K562 (cell line): ENCODE measurements around the gene BRD3OS. TPM values are rescaled to one million over a fixed set of nuclear protein-coding genes. Genes with fewer than 3 reads are reported as not detected.

Experiments
- ATAC-seq: fragments of 200-7000 bp; cut with Tn5 transposase; 3 replicates; pipeline ENCODE4 v1.9.1; 2020; ENCODE audit warnings: moderate library complexity
- BruUV-seq: library from RNA; stranded (reverse); fragments of 400-500 nt; replicated peaks from 2 replicates; lab custom pipeline; 2021; lab: Mats Ljungman, UMichigan
- CTCF ChIA-PET: fragments of 300-600 bp; formaldehyde crosslinking; extraction: SDS; loops from one replicate; lab custom pipeline; 2021; ENCODE audit warnings: low intra/inter-chr PET ratio; lab: Yijun Ruan, JAX
- POLR2A ChIA-PET: fragments of 300-600, 350-650 bp; sonication (Branson Sonifier 250); formaldehyde crosslinking; extraction: SDS; loops from one replicate; lab custom pipeline; 2021; ENCODE audit warnings: antibody characterized with exemption, inconsistent platforms; lab: Yijun Ruan, JAX
- DNase-seq, 4 experiments: peaks; one replicate each; pipeline versions ENCODE4 v3.0.0 to v3.0.0-alpha.2; 2011 to 2018; ENCODE audit warnings: low spot score in 3 of 4, mixed read lengths in 3 of 4; ENCODE audit errors: extremely low read depth in 1 of 4
- FAIRE-seq: peaks from 2 replicates; lab custom pipeline; 2011; peaks lifted over from hg19 to GRCh38; lab: Jason Lieb, UNC
- H2AFZ ChIP-seq: 2 replicates; pipeline ENCODE4 v1.6.0; 2011; ENCODE audit warnings: low read depth, low read length, control low read depth, inconsistent platforms
- H3K27ac ChIP-seq: fragments of 200-600 bp; 3 replicates; pipeline ENCODE4 v1.8.0; 2011; ENCODE audit warnings: low read depth, mild to moderate bottlenecking, control low read depth, inconsistent platforms, low read length, moderate library complexity, mixed read lengths; ENCODE audit errors: extremely low read depth
- H3K27me3 ChIP-seq, 2 experiments: fragments of 300-600 bp in 1 of 2; 2 replicates in 1 of 2; 3 replicates in 1 of 2; pipeline versions ENCODE4 v1.6.0 to v1.8.0; 2011; ENCODE audit warnings: inconsistent platforms in 2 of 2, low read length in 2 of 2, mild to moderate bottlenecking in 1 of 2, mixed read lengths in 1 of 2, moderate library complexity in 1 of 2; ENCODE audit not compliant: control insufficient read depth in 2 of 2, insufficient read depth in 2 of 2
- H3K36me3 ChIP-seq: fragments of 300-600 bp; 3 replicates; pipeline ENCODE4 v1.8.0; 2011; ENCODE audit warnings: mild to moderate bottlenecking, low read length, inconsistent platforms; ENCODE audit not compliant: control insufficient read depth, insufficient read depth
- H3K4me1 ChIP-seq, 2 experiments: fragments of 200-600 bp in 1 of 2; replicated peaks in 1 of 2; 2 replicates in 1 of 2; 3 replicates in 1 of 2; pipeline versions ENCODE4 v1.5.1 to v1.8.0; 2011; ENCODE audit warnings: inconsistent platforms in 2 of 2, low read length in 2 of 2, mild to moderate bottlenecking in 1 of 2, mixed read lengths in 1 of 2, moderate library complexity in 1 of 2; ENCODE audit not compliant: control insufficient read depth in 2 of 2, insufficient read depth in 2 of 2
- H3K4me2 ChIP-seq: 2 replicates; pipeline ENCODE4 v1.6.1; 2011; ENCODE audit warnings: low read length, control low read depth, inconsistent platforms, mixed read lengths; ENCODE audit not compliant: insufficient read depth
- H3K4me3 ChIP-seq: fragments of 200-600 bp; sonication (generic), shearing (Covaris generic); 2 replicates; pipeline ENCODE4 v1.5.1; 2016; ENCODE audit warnings: control low read depth, inconsistent platforms
- H3K79me2 ChIP-seq: fragments of 200-600 bp; 3 replicates; pipeline ENCODE4 v1.8.0; 2011; ENCODE audit warnings: low read length, inconsistent platforms; ENCODE audit not compliant: control insufficient read depth, insufficient read depth
- H3K9ac ChIP-seq, 2 experiments: 2 replicates each; pipeline versions ENCODE4 v1.6.0 to v1.6.1; 2011; ENCODE audit warnings: low read depth in 2 of 2, low read length in 2 of 2, control low read depth in 1 of 2, inconsistent platforms in 1 of 2, mild to moderate bottlenecking in 1 of 2, mixed read lengths in 1 of 2; ENCODE audit not compliant: insufficient read depth in 1 of 2
- H3K9me1 ChIP-seq: one replicate; pipeline ENCODE4 v1.6.0; 2011; ENCODE audit warnings: inconsistent platforms, mild to moderate bottlenecking, low read length, moderate library complexity; ENCODE audit not compliant: control insufficient read depth, insufficient read depth
- H3K9me3 ChIP-seq: replicated peaks from 2 replicates; pipeline ENCODE4 v1.5.1; 2011; ENCODE audit warnings: low read depth, low read length, inconsistent platforms; ENCODE audit not compliant: control insufficient read depth, insufficient read depth
- H4K20me1 ChIP-seq: replicated peaks from 2 replicates; pipeline ENCODE4 v1.6.1; 2011; ENCODE audit warnings: low read length, inconsistent platforms, mixed read lengths; ENCODE audit not compliant: control insufficient read depth, insufficient read depth
- CBX1 ChIP-seq: sonication (generic); IDR thresholded peaks from 2 replicates; pipeline ENCODE4 v1.6.1; 2016; ENCODE audit warnings: antibody characterized with exemption, low read depth, mild to moderate bottlenecking
- CCNT2 ChIP-seq: IDR thresholded peaks from 2 replicates; pipeline ENCODE4 v1.6.1; 2011; ENCODE audit warnings: borderline replicate concordance, low read depth, mild to moderate bottlenecking, moderate library complexity, mixed read lengths, low read length; ENCODE audit not compliant: insufficient read length; ENCODE audit errors: extremely low read depth
- E2F3 ChIP-seq: fragments of 250-450 bp; sonication (Bioruptor Pico); IDR thresholded peaks from 2 replicates; pipeline ENCODE4 v1.4.0; 2020; ENCODE audit warnings: mild to moderate bottlenecking
- GATAD2B ChIP-seq: fragments of 450-650 bp; IDR thresholded peaks from 2 replicates; pipeline ENCODE4 v1.6.1; 2017; ENCODE audit warnings: mild to moderate bottlenecking, borderline replicate concordance
- HNRNPLL ChIP-seq: fragments of 200-400 bp; formaldehyde crosslinking; IDR thresholded peaks from 2 replicates; pipeline ENCODE4 v1.6.1; 2017; ENCODE audit warnings: low read length, low read depth, mild to moderate bottlenecking; ENCODE audit not compliant: poor library complexity, severe bottlenecking
- KLF13 ChIP-seq: fragments of 450-650 bp; IDR thresholded peaks from 2 replicates; pipeline ENCODE4 v1.6.1; 2016; ENCODE audit warnings: missing genetic modification characterization, low read depth, mild to moderate bottlenecking, missing compliant biosample characterization, moderate library complexity, borderline replicate concordance
- MBD2 ChIP-seq: sonication (generic); IDR thresholded peaks from 2 replicates; pipeline ENCODE4 v1.6.1; 2016; ENCODE audit warnings: low read depth, borderline replicate concordance
- NFRKB ChIP-seq: fragments of 450-650 bp; IDR thresholded peaks from 2 replicates; pipeline ENCODE4 v1.6.1; 2016; ENCODE audit warnings: low read depth
- NRF1 ChIP-seq, 2 experiments: fragments of 450-650 bp; IDR thresholded peaks in 1 of 2; conservative IDR thresholded peaks in 1 of 2; 2 replicates each; pipeline ENCODE4 v1.6.1; 2014; ENCODE audit warnings: mild to moderate bottlenecking in 2 of 2
- PCBP2 ChIP-seq: fragments of 200-400 bp; formaldehyde crosslinking; IDR thresholded peaks from 2 replicates; pipeline ENCODE4 v1.6.1; 2018; ENCODE audit warnings: low read length, low read depth, mild to moderate bottlenecking, moderate library complexity; ENCODE audit not compliant: poor library complexity, severe bottlenecking
- RBM14 ChIP-seq: fragments of 200-400 bp; formaldehyde crosslinking; IDR thresholded peaks from 2 replicates; pipeline ENCODE4 v1.6.1; 2018; ENCODE audit warnings: low read depth, mild to moderate bottlenecking, low read length, moderate library complexity, borderline replicate concordance; ENCODE audit not compliant: insufficient read depth
- SAFB ChIP-seq: fragments of 200-400 bp; formaldehyde crosslinking; IDR thresholded peaks from 2 replicates; pipeline ENCODE4 v1.6.1; 2017; ENCODE audit warnings: low read depth, low read length, borderline replicate concordance
- SIN3B ChIP-seq: fragments of 450-650 bp; IDR thresholded peaks from 2 replicates; pipeline ENCODE4 v1.6.1; 2017; ENCODE audit warnings: low read depth, mild to moderate bottlenecking, moderate library complexity
- XRCC4 ChIP-seq: IDR thresholded peaks from one replicate; pipeline ENCODE4 v1.6.1; 2011; ENCODE audit not compliant: insufficient read depth, insufficient read length; ENCODE audit errors: extremely low read depth
- YY1 ChIP-seq, 3 experiments: IDR thresholded peaks; 2 replicates each; pipeline ENCODE4 v1.6.1; 2011; ENCODE audit warnings: low read length in 2 of 3, mild to moderate bottlenecking in 2 of 3, moderate library complexity in 2 of 3, borderline replicate concordance in 1 of 3, control low read depth in 1 of 3, low read depth in 1 of 3; ENCODE audit not compliant: insufficient read depth in 3 of 3, insufficient replicate concordance in 2 of 3, control insufficient read depth in 1 of 3, insufficient read length in 1 of 3; ENCODE audit errors: extremely low read depth in 1 of 3
- ZNF41 ChIP-seq: fragments of 250-450 bp; sonication (Bioruptor Pico); conservative IDR thresholded peaks from 2 replicates; pipeline ENCODE4 v1.4.0; 2020; ENCODE audit warnings: mild to moderate bottlenecking
- WGBS: fragments of 100-300 bp; shearing (Covaris generic); methylation state at CpG from one replicate; pipeline ENCODE4 v1.1.6; 2016; ENCODE audit warnings: low coverage, mixed read lengths; ENCODE audit not compliant: insufficient coverage; ENCODE audit errors: missing lambda C conversion rate; 5-methylcytosine and 5-hydroxymethylcytosine counted together
- in situ Hi-C: fragments of 300-500 bp; cut with MboI; formaldehyde crosslinking; loops from 4 replicates; pipeline ENCODE4 v1.15.0; 2018; ENCODE audit warnings: inconsistent platforms, mixed read lengths
- intact Hi-C: fragments of 100-400 bp; cut with micrococcal nuclease; formaldehyde crosslinking; loops from 2 replicates; pipeline ENCODE4 v1.14.2; 2022
- polyA plus RNA-seq, 8 experiments: library from polyadenylated mRNA; depleted of rRNA in 4 of 8; stranded (reverse) in 5 of 8; unstranded in 3 of 8; fragments of >200 nt; fragmentation: Nextera tagmentation in 2 of 8; fragmentation: Illumina TruSeq in 1 of 8; extraction: Ambion mirVana in 2 of 8; extraction: Trizol in 1 of 8; gene quantifications; 2 replicates each; pipeline versions ENCODE4 v1.2.1 to v1.2.3, GENCODE V29; 2011 to 2014; ENCODE audit warnings: inconsistent platforms in 1 of 8, missing spikeins in 1 of 8
- total RNA-seq, 7 experiments: library from RNA; depleted of rRNA in 6 of 7; stranded (reverse); fragments of >200 nt in 6 of 7; fragmentation: Illumina TruSeq in 2 of 7; extraction: Trizol in 2 of 7; gene quantifications; 2 replicates each; pipeline versions ENCODE4 v1.2.1 to v1.2.3, GENCODE V29; 2011 to 2021; ENCODE audit warnings: low replicate concordance in 1 of 7
- TF ChIP-seq, protein P1 (sequence below): fragments of 450-650 bp; formaldehyde crosslinking; IDR thresholded peaks from 2 replicates; pipeline ENCODE4 v1.4.0; 2020; ENCODE audit warnings: mild to moderate bottlenecking, moderate library complexity

BRD3OS gene
- total and polyA plus RNA-seq, 9 of the 15 experiments (the other 6 are each of a cell fraction or from before 2014, with no cell fraction given) = 1.1 to 8.7 (median 5.9) TPM

DNA sequence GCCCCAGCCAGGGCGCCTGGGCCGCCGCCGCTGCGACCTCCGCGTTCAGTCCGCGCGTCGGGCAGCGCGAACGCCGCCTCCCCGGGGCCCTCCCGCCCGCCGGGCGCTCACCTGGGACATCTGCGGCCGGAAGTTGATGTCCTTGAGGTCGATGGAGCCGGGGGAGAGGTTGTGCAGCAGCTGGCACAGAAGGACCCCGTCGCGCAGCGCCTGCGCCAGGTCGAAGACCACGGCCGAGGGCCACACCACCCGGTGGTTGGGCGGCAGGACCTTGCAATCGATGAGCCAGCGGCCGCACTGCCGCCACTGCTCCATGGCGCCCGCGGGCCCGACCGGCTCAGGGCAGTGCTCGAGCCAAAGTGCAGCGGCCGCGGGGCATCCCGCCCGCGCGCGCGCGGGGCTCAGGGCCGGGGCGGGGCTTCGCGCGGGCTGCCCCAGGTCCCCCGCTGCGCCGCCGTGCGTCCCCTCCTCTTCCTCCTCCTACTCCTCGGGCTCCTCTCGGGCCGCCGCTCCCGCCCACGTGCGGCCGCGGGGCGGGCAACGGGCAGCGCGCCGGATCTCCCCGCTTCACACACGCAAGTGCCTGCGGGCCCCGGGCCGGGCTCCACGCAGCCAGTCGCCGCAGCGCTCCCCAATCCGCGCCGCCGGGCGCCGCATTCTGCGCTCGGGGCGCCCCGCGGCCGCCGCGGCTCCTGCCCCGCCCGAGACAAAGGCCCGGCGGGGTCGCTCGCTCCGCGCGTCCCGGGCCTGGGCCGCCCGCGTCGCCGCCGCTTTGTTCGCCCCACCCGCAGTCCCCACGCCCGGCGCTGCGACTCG, 33.1 kb upstream of the BRD3OS start, which contains the start of gene VAV2:
TSS of gene VAV2 (minus strand) at position 361 of the 816 bp plus-strand sequence. CDS start at position 315, 46 bp downstream.
- intact Hi-C loops = no loop called here
- POLR2A ChIA-PET = interaction anchor here (1.3 kb wide), 1 partner anchor 210 kb away, joined by 4 read pairs; no protein-coding TSS in a partner anchor
- ATAC-seq = no peak; the same call in 2 of the 3 replicates
- TF ChIP-seq CCNT2 = peak; percentile 25
- TF ChIP-seq HNRNPLL = peak; percentile 47
- no peak for TF ChIP-seq KLF13 (tag)
- no peak for TF ChIP-seq NFRKB
- no peak for TF ChIP-seq ZNF41 (CRISPR knock-in tag)
- peak in 1 of 3 experiments; percentile 43 for TF ChIP-seq YY1 (IDR thresholded peaks at IDR 0.05; ENCODE audit: borderline replicate concordance in 1 of 3, control insufficient read depth in 1 of 3, extremely low read depth in 1 of 3, insufficient read depth in 3 of 3, insufficient read length in 1 of 3, insufficient replicate concordance in 2 of 3, low read depth in 1 of 3, low read length in 2 of 3)
- TF ChIP-seq E2F3 = no peak
- TF ChIP-seq SAFB = 0 out of 2 replicates have a peak, but pooled peaks have one; percentile 20
- no peak for TF ChIP-seq XRCC4
- TF ChIP-seq, protein P1, sequence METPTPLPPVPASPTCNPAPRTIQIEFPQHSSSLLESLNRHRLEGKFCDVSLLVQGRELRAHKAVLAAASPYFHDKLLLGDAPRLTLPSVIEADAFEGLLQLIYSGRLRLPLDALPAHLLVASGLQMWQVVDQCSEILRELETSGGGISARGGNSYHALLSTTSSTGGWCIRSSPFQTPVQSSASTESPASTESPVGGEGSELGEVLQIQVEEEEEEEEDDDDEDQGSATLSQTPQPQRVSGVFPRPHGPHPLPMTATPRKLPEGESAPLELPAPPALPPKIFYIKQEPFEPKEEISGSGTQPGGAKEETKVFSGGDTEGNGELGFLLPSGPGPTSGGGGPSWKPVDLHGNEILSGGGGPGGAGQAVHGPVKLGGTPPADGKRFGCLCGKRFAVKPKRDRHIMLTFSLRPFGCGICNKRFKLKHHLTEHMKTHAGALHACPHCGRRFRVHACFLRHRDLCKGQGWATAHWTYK (CRISPR knock-in tag) = no peak
- no peak for TF ChIP-seq PCBP2
- TF ChIP-seq CBX1 = no peak
- TF ChIP-seq RBM14 = no peak
- peak in 1 of 2 experiments; percentile 14; a peak in 1 of 4 replicates for TF ChIP-seq NRF1 (conservative IDR thresholded peaks at IDR 0.05 in 1 of 2, IDR thresholded peaks at IDR 0.05 in 1 of 2)
- TF ChIP-seq MBD2 = no peak
- 0 out of 2 replicates have a peak, but pooled peaks have one; percentile 46 for TF ChIP-seq GATAD2B
- TF ChIP-seq SIN3B = peak; percentile 16; the same call in 1 of the 2 replicates

More for the DNA sequence above, 33.1 kb upstream of the BRD3OS start, which contains the start of gene VAV2:
- Histone ChIP-seq H3K9me1 (no peaks in the 10 kb centered on the region), H3K9ac (peak within 1 kb of the TSS; percentile 71 to 94), H3K4me2 (peak within 1 kb of the TSS; percentile 82), H3K27me3 (peaks cover 0 to 35% of the 10 kb centered on the region in 2 experiments; a peak in 3 of 5 replicates), H3K4me1 (peaks cover 0 to 41% of the 10 kb centered on the region in 2 experiments; a peak in 3 of 5 replicates), H3K4me3 (peak within 1 kb of the TSS; percentile 68), H4K20me1 (peaks cover 22% of the 10 kb centered on the region), H3K27ac (peak within 1 kb of the TSS; percentile 63), H3K36me3 (no peaks in the 10 kb centered on the region), H3K79me2 (no peaks in the 10 kb centered on the region), H3K9me3 (no peaks in the 10 kb centered on the region), H2AFZ (peak within 1 kb of the TSS; percentile 94)
- 4% methylated on average over 42 of the region's 124 CpGs for WGBS
- in situ Hi-C loops = no loop called here
- BruUV-seq = no TSS peak
- FAIRE-seq = no peak
- CTCF ChIA-PET = interaction anchor here (0.7 to 3.7 kb wide), 2 partner anchors 199 to 586 kb away, joined by 3 to 44 read pairs; no protein-coding TSS in a partner anchor
- DNase-seq = peak; percentile 57 to 85 (median 75)
